Activated CD4-positive, alpha-beta memory T cell treated with anti-CD3 and anti-CD28 coated beads for 36 hours (primary cell): Measurements from ENCODE around the gene BLOC1S3. TPM values are rescaled to one million over a fixed set of nuclear protein-coding genes. Genes with fewer than 3 reads are reported as not detected.

Source experiments
- CTCF ChIA-PET: fragments of 350-600 bp; sonication (Branson Sonifier 250); formaldehyde crosslinking; loops from one replicate; lab custom pipeline; 2021; ENCODE audit warnings: antibody characterized with exemption, inconsistent platforms; lab: Charles Lee
- POLR2A ChIA-PET: fragments of 350-600 bp; sonication (Branson Sonifier 250); formaldehyde crosslinking; loops from one replicate; lab custom pipeline; 2021; ENCODE audit warnings: antibody characterized with exemption; lab: Charles Lee
- DNase-seq: peaks from one replicate; pipeline ENCODE4 v3.0.0-alpha.2; 2020
- H3K27ac Mint-ChIP-seq: one replicate; pipeline ENCODE4 v1.8.0; 2021; ENCODE audit warnings: mixed read lengths
- H3K27me3 Mint-ChIP-seq: one replicate; pipeline ENCODE4 v1.8.0; 2021; ENCODE audit warnings: mixed read lengths
- H3K36me3 Mint-ChIP-seq: one replicate; pipeline ENCODE4 v1.8.0; 2021; ENCODE audit warnings: mixed read lengths
- H3K4me1 Mint-ChIP-seq: one replicate; pipeline ENCODE4 v1.8.0; 2021; ENCODE audit warnings: low read depth, mixed read lengths
- H3K4me3 Mint-ChIP-seq: one replicate; pipeline ENCODE4 v1.8.0; 2021; ENCODE audit warnings: mild to moderate bottlenecking, mixed read lengths
- H3K9me3 Mint-ChIP-seq: one replicate; pipeline ENCODE4 v1.8.0; 2021; ENCODE audit warnings: mixed read lengths
- intact Hi-C: fragments of 100-400 bp; cut with micrococcal nuclease; formaldehyde crosslinking; loops from one replicate; pipeline ENCODE4 v1.15.1; 2023
- total RNA-seq, 2 experiments: library from RNA; stranded (reverse); gene quantifications; one replicate each; pipeline ENCODE4 v1.2.3, GENCODE V29; 2021

Gene BLOC1S3
- total RNA-seq, 2 experiments from 2014 or later, result 10.4 to 11.8 TPM

- no peak overlapping the region for H3K27ac Mint-ChIP-seq
- peaks cover 5% of the 10 kb centered on the region for H3K9me3 Mint-ChIP-seq
- peaks cover 6% of the 10 kb centered on the region for H3K27me3 Mint-ChIP-seq
- intact Hi-C loops, result no loop called here
- peaks cover 4% of the 10 kb centered on the region for H3K36me3 Mint-ChIP-seq
- H3K4me1 Mint-ChIP-seq, result peaks cover 16% of the 10 kb centered on the region
- CTCF ChIA-PET, result interaction anchor here (1.6 kb wide), 1 partner anchor 29 kb away, joined by 4 read pairs; the partner anchor contains the start of gene TRAPPC6A
- no peak overlapping the region for H3K4me3 Mint-ChIP-seq
- POLR2A ChIA-PET, result interaction anchor here (1.2 kb wide), 1 partner anchor 14 kb away, joined by 3 read pairs; no protein-coding TSS in a partner anchor
- DNase-seq, result no peak
These were observed 29.5 kb upstream of the BLOC1S3 start for GRCh38 chr19:45149129-45149528.

GRCh38 chr19:45150180-45150579 lies 28.4 kb upstream of the BLOC1S3 start:
- Mint-ChIP-seq H3K9me3 (peaks cover 5% of the 10 kb centered on the region), H3K4me3 (no peak overlapping the region), H3K27ac (no peak overlapping the region), H3K27me3 (peaks cover 11% of the 10 kb centered on the region), H3K4me1 (peaks cover 20% of the 10 kb centered on the region), H3K36me3 (peaks cover 4% of the 10 kb centered on the region)
- intact Hi-C loops, result no loop called here
- no peak for DNase-seq
- POLR2A ChIA-PET, result interaction anchor here (1.2 kb wide), 1 partner anchor 15 kb away, joined by 3 read pairs; no protein-coding TSS in a partner anchor
- CTCF ChIA-PET, result no interaction called here

GRCh38 chr19:45150751-45151281 lies 27.8 kb upstream of the BLOC1S3 start:
- peaks cover 13% of the 10 kb centered on the region for H3K27me3 Mint-ChIP-seq
- H3K4me1 Mint-ChIP-seq, result peaks cover 20% of the 10 kb centered on the region

GRCh38 chr19:45151320-45151719 lies 27.3 kb upstream of the BLOC1S3 start:
- peaks cover 13% of the 10 kb centered on the region for H3K27me3 Mint-ChIP-seq
- DNase-seq, result no peak
- no peak overlapping the region for H3K27ac Mint-ChIP-seq
- no peak overlapping the region for H3K4me3 Mint-ChIP-seq
- H3K36me3 Mint-ChIP-seq, result peaks cover 4% of the 10 kb centered on the region
- intact Hi-C loops, result no loop called here
- ChIA-PET CTCF (interaction anchor here (1.3 kb wide), 1 partner anchor 25 kb away, joined by 3 read pairs; no protein-coding TSS in a partner anchor), POLR2A (interaction anchor here (0.7 kb wide), 1 partner anchor 1958 kb away, joined by 3 read pairs; no protein-coding TSS in a partner anchor)
- peaks cover 5% of the 10 kb centered on the region for H3K9me3 Mint-ChIP-seq
- H3K4me1 Mint-ChIP-seq, result peaks cover 20% of the 10 kb centered on the region

More at GRCh38 chr19:45150751-45151281, 27.8 kb upstream of the BLOC1S3 start:
- Mint-ChIP-seq H3K9me3 (peaks cover 5% of the 10 kb centered on the region), H3K27ac (no peak overlapping the region), H3K36me3 (peaks cover 4% of the 10 kb centered on the region), H3K4me3 (no peak overlapping the region)
- ChIA-PET CTCF (no interaction called here), POLR2A (no interaction called here)
- DNase-seq, result no peak
- intact Hi-C loops, result no loop called here

- Mint-ChIP-seq H3K4me3 (peak overlapping the region; percentile 16), H3K9me3 (peaks cover 5% of the 10 kb centered on the region), H3K27me3 (peaks cover 13% of the 10 kb centered on the region), H3K27ac (no peak overlapping the region), H3K36me3 (peaks cover 4% of the 10 kb centered on the region), H3K4me1 (peaks cover 20% of the 10 kb centered on the region)
- CTCF ChIA-PET, result interaction anchor here (1.0 to 2.0 kb wide), 3 partner anchors 25 to 59 kb away, joined by 3 to 7 read pairs (median 3); partner anchors contain the start of gene PPP1R37
- POLR2A ChIA-PET, result interaction anchor here (0.7 to 1.4 kb wide), 3 partner anchors 13 to 1957 kb away, joined by 3 to 4 read pairs (median 3); partner anchors contain the start of gene GEMIN7
- DNase-seq, result no peak
- intact Hi-C loops, result no loop called here
These were observed 26.6 kb upstream of the BLOC1S3 start for GRCh38 chr19:45151821-45152503.

GRCh38 chr19:45152504-45153338 lies 25.9 kb upstream of the BLOC1S3 start:
- peak overlapping the region; percentile 60 for H3K4me3 Mint-ChIP-seq
- no peak overlapping the region for H3K27ac Mint-ChIP-seq
- ChIA-PET CTCF (interaction anchor here (1.0 to 2.0 kb wide), 3 partner anchors 26 to 60 kb away, joined by 3 to 7 read pairs (median 3); partner anchors contain the start of gene PPP1R37), POLR2A (interaction anchor here (1.0 to 1.4 kb wide), 3 partner anchors 12 to 73 kb away, joined by 3 to 4 read pairs (median 4); partner anchors contain the start of genes BLOC1S3, GEMIN7 and TRAPPC6A)
- intact Hi-C loops, result no loop called here
- H3K9me3 Mint-ChIP-seq, result peaks cover 5% of the 10 kb centered on the region
- peaks cover 20% of the 10 kb centered on the region for H3K4me1 Mint-ChIP-seq
- peaks cover 13% of the 10 kb centered on the region for H3K27me3 Mint-ChIP-seq
- DNase-seq, result peak; percentile 66
- H3K36me3 Mint-ChIP-seq, result peaks cover 4% of the 10 kb centered on the region

GRCh38 chr19:45153339-45154063 lies 25.1 kb upstream of the BLOC1S3 start:
- POLR2A ChIA-PET, result interaction anchor here (1.1 kb wide), 1 partner anchor 25 kb away, joined by 4 read pairs; the partner anchor contains the start of genes BLOC1S3 and TRAPPC6A
- CTCF ChIA-PET, result interaction anchor here (1.0 to 2.0 kb wide), 2 partner anchors 34 to 61 kb away, joined by 3 to 7 read pairs; partner anchors contain the start of gene PPP1R37
- Mint-ChIP-seq H3K4me3 (peak overlapping the region; percentile 60), H3K9me3 (peaks cover 5% of the 10 kb centered on the region), H3K27ac (no peak overlapping the region), H3K27me3 (peaks cover 13% of the 10 kb centered on the region), H3K4me1 (peaks cover 20% of the 10 kb centered on the region), H3K36me3 (peaks cover 4% of the 10 kb centered on the region)
- peak; percentile 47 for DNase-seq
- intact Hi-C loops, result no loop called here

- peaks cover 13% of the 10 kb centered on the region for H3K27me3 Mint-ChIP-seq
- peak; percentile 51 for DNase-seq
- H3K27ac Mint-ChIP-seq, result no peak overlapping the region
These were observed 24.3 kb upstream of the BLOC1S3 start for GRCh38 chr19:45154064-45154827.

GRCh38 chr19:45156011-45156630 lies 22.5 kb upstream of the BLOC1S3 start:
- ChIA-PET CTCF (no interaction called here), POLR2A (no interaction called here)
- H3K36me3 Mint-ChIP-seq, result peaks cover 4% of the 10 kb centered on the region
- no peak overlapping the region for H3K27ac Mint-ChIP-seq
- peaks cover 20% of the 10 kb centered on the region for H3K4me1 Mint-ChIP-seq
- H3K4me3 Mint-ChIP-seq, result no peak overlapping the region
- peaks cover 13% of the 10 kb centered on the region for H3K27me3 Mint-ChIP-seq
- no peak for DNase-seq
- peaks cover 5% of the 10 kb centered on the region for H3K9me3 Mint-ChIP-seq
- intact Hi-C loops, result no loop called here

More at GRCh38 chr19:45154064-45154827, 24.3 kb upstream of the BLOC1S3 start:
- intact Hi-C loops, result no loop called here
- peaks cover 5% of the 10 kb centered on the region for H3K9me3 Mint-ChIP-seq
- H3K4me1 Mint-ChIP-seq, result peaks cover 20% of the 10 kb centered on the region
- ChIA-PET POLR2A (interaction anchor here (1.1 kb wide), 1 partner anchor 24 kb away, joined by 4 read pairs; the partner anchor contains the start of genes BLOC1S3 and TRAPPC6A), CTCF (interaction anchor here (1.1 to 2.0 kb wide), 2 partner anchors 10 to 33 kb away, joined by 7 read pairs; no protein-coding TSS in a partner anchor)
- no peak overlapping the region for H3K4me3 Mint-ChIP-seq
- peaks cover 4% of the 10 kb centered on the region for H3K36me3 Mint-ChIP-seq

- Mint-ChIP-seq H3K36me3 (peaks cover 4% of the 10 kb centered on the region), H3K27ac (no peak overlapping the region), H3K27me3 (peaks cover 13% of the 10 kb centered on the region), H3K4me3 (no peak overlapping the region), H3K9me3 (peaks cover 3% of the 10 kb centered on the region), H3K4me1 (peaks cover 15% of the 10 kb centered on the region)
- intact Hi-C loops, result no loop called here
- POLR2A ChIA-PET, result no interaction called here
- DNase-seq, result no peak
- CTCF ChIA-PET, result no interaction called here
These were observed 21.8 kb upstream of the BLOC1S3 start for GRCh38 chr19:45156751-45157150.
